HEK293 (cell line): ENCODE results near the gene TPD52L1.

Experiments used
- CTCF ChIA-PET: fragments of 350-600 bp; formaldehyde crosslinking; extraction: SDS; loops from one replicate; lab custom pipeline; 2021; ENCODE audit warnings: antibody characterized with exemption; lab: Yijun Ruan, JAX
- POLR2A ChIA-PET: fragments of 300-600 bp; formaldehyde crosslinking; extraction: SDS; loops from one replicate; lab custom pipeline; 2020; ENCODE audit warnings: antibody characterized with exemption, inconsistent platforms; lab: Yijun Ruan, JAX
- H3K27ac ChIP-seq: fragments of 200-500 bp; sonication (Bioruptor generic); 2 replicates; pipeline ENCODE4 v1.5.1; 2014; ENCODE audit warnings: low read depth, low read length, control low read depth, inconsistent platforms; ENCODE audit errors: extremely low read depth
- H3K36me3 ChIP-seq, 2 experiments: fragments of 200-500 bp in 1 of 2; sonication (Bioruptor generic) in 1 of 2; 1 replicate in 1 of 2; 2 replicates in 1 of 2; pipeline ENCODE4 v1.5.1; 2014 to 2017; ENCODE audit warnings: inconsistent platforms in 2 of 2, low read length in 2 of 2; ENCODE audit not compliant: control insufficient read depth in 2 of 2, insufficient read depth in 1 of 2
- H3K4me1 ChIP-seq: fragments of 200-500 bp; sonication (Bioruptor generic); 2 replicates; pipeline ENCODE4 v1.5.1; 2014; ENCODE audit warnings: mild to moderate bottlenecking, low read length, inconsistent platforms; ENCODE audit not compliant: control insufficient read depth, insufficient read depth
- H3K4me3 ChIP-seq: 2 replicates; pipeline ENCODE4 v1.5.1; 2011; ENCODE audit warnings: low read depth, mild to moderate bottlenecking, control low read depth, low read length, moderate library complexity
- H3K9me3 ChIP-seq: fragments of 200-500 bp; sonication (Bioruptor generic); 2 replicates; pipeline ENCODE4 v1.5.1; 2014; ENCODE audit warnings: low read depth, low read length, inconsistent platforms; ENCODE audit not compliant: control insufficient read depth, insufficient read depth
- GLI4 ChIP-seq: fragments of 450-650 bp; formaldehyde crosslinking; IDR thresholded peaks from 2 replicates; pipeline ENCODE4 v1.5.1; 2016; ENCODE audit warnings: missing biosample characterization, missing genetic modification characterization
- HOXD13 ChIP-seq: sonication (generic); formaldehyde crosslinking; IDR thresholded peaks from 2 replicates; pipeline ENCODE4 v1.8.0; 2022; ENCODE audit warnings: missing genetic modification reagents, borderline replicate concordance
- OSR2 ChIP-seq: fragments of 450-650 bp; formaldehyde crosslinking; IDR thresholded peaks from 2 replicates; pipeline ENCODE4 v1.5.1; 2016; ENCODE audit warnings: missing biosample characterization, missing genetic modification characterization
- RBAK ChIP-seq: fragments of 450-650 bp; formaldehyde crosslinking; IDR thresholded peaks from 2 replicates; pipeline ENCODE4 v1.5.1; 2016; ENCODE audit warnings: missing biosample characterization, missing genetic modification characterization
- REPIN1 ChIP-seq: fragments of 450-650 bp; formaldehyde crosslinking; IDR thresholded peaks from 2 replicates; pipeline ENCODE4 v1.5.1; 2017; ENCODE audit warnings: missing biosample characterization, missing genetic modification characterization, low read depth
- SP7 ChIP-seq: fragments of 450-650 bp; formaldehyde crosslinking; IDR thresholded peaks from 2 replicates; pipeline ENCODE4 v1.5.1; 2016; ENCODE audit warnings: missing biosample characterization, missing genetic modification characterization
- YY1 ChIP-seq: fragments of 450-650 bp; formaldehyde crosslinking; IDR thresholded peaks from 2 replicates; pipeline ENCODE4 v1.5.1; 2018; ENCODE audit warnings: missing biosample characterization, missing genetic modification characterization
- ZNF114 ChIP-seq: fragments of 450-650 bp; formaldehyde crosslinking; IDR thresholded peaks from 2 replicates; pipeline ENCODE4 v1.5.0; 2017; ENCODE audit warnings: missing biosample characterization, missing genetic modification characterization
- ZNF132 ChIP-seq: fragments of 450-650 bp; formaldehyde crosslinking; IDR thresholded peaks from 2 replicates; pipeline ENCODE4 v1.5.1; 2017; ENCODE audit warnings: missing biosample characterization, missing genetic modification characterization, borderline replicate concordance
- ZNF155 ChIP-seq: fragments of 450-650 bp; formaldehyde crosslinking; IDR thresholded peaks from 2 replicates; pipeline ENCODE4 v1.5.1; 2016; ENCODE audit warnings: missing biosample characterization, missing genetic modification characterization
- ZNF16 ChIP-seq: fragments of 450-650 bp; formaldehyde crosslinking; IDR thresholded peaks from 2 replicates; pipeline ENCODE4 v1.5.1; 2016; ENCODE audit warnings: low read depth, missing biosample characterization, missing genetic modification characterization
- ZNF184 ChIP-seq: fragments of 450-650 bp; IDR thresholded peaks from 2 replicates; pipeline ENCODE4 v1.5.1; 2018; ENCODE audit warnings: missing biosample characterization, mild to moderate bottlenecking, missing genetic modification characterization
- ZNF23 ChIP-seq: fragments of 450-650 bp; formaldehyde crosslinking; IDR thresholded peaks from 2 replicates; pipeline ENCODE4 v1.5.1; 2016; ENCODE audit warnings: missing biosample characterization, missing genetic modification characterization, borderline replicate concordance
- ZNF514 ChIP-seq: fragments of 450-650 bp; formaldehyde crosslinking; IDR thresholded peaks from 2 replicates; pipeline ENCODE4 v1.5.1; 2016; ENCODE audit warnings: missing biosample characterization, missing genetic modification characterization
- ZNF558 ChIP-seq: fragments of 450-650 bp; formaldehyde crosslinking; IDR thresholded peaks from 2 replicates; pipeline ENCODE4 v1.5.1; 2016; ENCODE audit warnings: missing biosample characterization, missing genetic modification characterization
- ZNF561 ChIP-seq: fragments of 450-650 bp; IDR thresholded peaks from 2 replicates; pipeline ENCODE4 v1.5.1; 2018; ENCODE audit warnings: missing biosample characterization, missing genetic modification characterization, borderline replicate concordance
- ZNF629 ChIP-seq: fragments of 450-650 bp; formaldehyde crosslinking; IDR thresholded peaks from 2 replicates; pipeline ENCODE4 v1.5.1; 2017; ENCODE audit warnings: missing biosample characterization, missing genetic modification characterization
- ZSCAN30 ChIP-seq: fragments of 450-650 bp; IDR thresholded peaks from 2 replicates; pipeline ENCODE4 v1.5.1; 2018; ENCODE audit warnings: missing biosample characterization, mild to moderate bottlenecking, missing genetic modification characterization, moderate library complexity
- TF ChIP-seq, protein P1 (sequence below): fragments of 450-650 bp; formaldehyde crosslinking; IDR thresholded peaks from 2 replicates; pipeline ENCODE4 v1.5.1; 2016; ENCODE audit warnings: missing biosample characterization, missing genetic modification characterization
- TF ChIP-seq, protein P2 (sequence below): fragments of 450-650 bp; formaldehyde crosslinking; IDR thresholded peaks from 2 replicates; pipeline ENCODE4 v1.5.1; 2016; ENCODE audit warnings: missing biosample characterization, missing genetic modification characterization, low read depth
- TF ChIP-seq, protein P3 (sequence below): fragments of 450-650 bp; formaldehyde crosslinking; IDR thresholded peaks from 2 replicates; pipeline ENCODE4 v1.5.1; 2016; ENCODE audit warnings: missing biosample characterization, missing genetic modification characterization, borderline replicate concordance
- TF ChIP-seq, protein P4 (sequence below): fragments of 450-650 bp; formaldehyde crosslinking; IDR thresholded peaks from 2 replicates; pipeline ENCODE4 v1.5.1; 2017; ENCODE audit warnings: missing biosample characterization, missing genetic modification characterization
- TF ChIP-seq, protein P5 (sequence below): fragments of 450-650 bp; formaldehyde crosslinking; IDR thresholded peaks from 2 replicates; pipeline ENCODE4 v1.5.1; 2016; ENCODE audit warnings: missing biosample characterization, missing genetic modification characterization
- TF ChIP-seq, protein P6 (sequence below): fragments of 450-650 bp; formaldehyde crosslinking; IDR thresholded peaks from 2 replicates; pipeline ENCODE4 v1.5.1; 2016; ENCODE audit warnings: missing biosample characterization, missing genetic modification characterization, low read depth

The TPD52L1 gene

DNA sequence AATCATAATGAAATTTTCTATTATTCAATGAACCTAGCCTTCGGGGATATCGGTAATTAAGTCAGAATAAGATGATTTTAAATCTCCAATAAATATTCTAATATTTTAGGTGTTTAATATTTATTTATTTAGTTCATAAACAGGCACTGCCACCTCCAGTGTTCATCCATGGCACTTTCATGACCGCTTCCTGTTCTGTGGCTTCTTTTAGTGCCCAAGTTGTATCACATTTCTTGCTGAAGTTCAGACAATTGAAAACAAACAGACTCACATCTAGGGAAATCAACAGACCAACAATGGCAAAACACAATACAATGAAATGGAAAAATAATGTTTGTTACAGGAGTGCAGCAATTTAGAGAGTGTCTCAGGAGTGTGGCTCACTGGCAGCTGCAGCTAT lies 122.2 kb downstream of the TPD52L1 start:
- ChIA-PET CTCF (no interaction called here), POLR2A (no interaction called here)
- H3K4me1 ChIP-seq: 0 out of 2 replicates have a peak, but pooled peaks cover 4% of the 10 kb centered on the region
- no peaks in the 10 kb centered on the region for H3K9me3 ChIP-seq
- H3K27ac ChIP-seq: no peak overlapping the region
- H3K36me3 ChIP-seq: peaks cover 0 to 90% of the 10 kb centered on the region in 2 experiments; a peak in 2 of 3 replicates
- TF ChIP-seq, protein P1, sequence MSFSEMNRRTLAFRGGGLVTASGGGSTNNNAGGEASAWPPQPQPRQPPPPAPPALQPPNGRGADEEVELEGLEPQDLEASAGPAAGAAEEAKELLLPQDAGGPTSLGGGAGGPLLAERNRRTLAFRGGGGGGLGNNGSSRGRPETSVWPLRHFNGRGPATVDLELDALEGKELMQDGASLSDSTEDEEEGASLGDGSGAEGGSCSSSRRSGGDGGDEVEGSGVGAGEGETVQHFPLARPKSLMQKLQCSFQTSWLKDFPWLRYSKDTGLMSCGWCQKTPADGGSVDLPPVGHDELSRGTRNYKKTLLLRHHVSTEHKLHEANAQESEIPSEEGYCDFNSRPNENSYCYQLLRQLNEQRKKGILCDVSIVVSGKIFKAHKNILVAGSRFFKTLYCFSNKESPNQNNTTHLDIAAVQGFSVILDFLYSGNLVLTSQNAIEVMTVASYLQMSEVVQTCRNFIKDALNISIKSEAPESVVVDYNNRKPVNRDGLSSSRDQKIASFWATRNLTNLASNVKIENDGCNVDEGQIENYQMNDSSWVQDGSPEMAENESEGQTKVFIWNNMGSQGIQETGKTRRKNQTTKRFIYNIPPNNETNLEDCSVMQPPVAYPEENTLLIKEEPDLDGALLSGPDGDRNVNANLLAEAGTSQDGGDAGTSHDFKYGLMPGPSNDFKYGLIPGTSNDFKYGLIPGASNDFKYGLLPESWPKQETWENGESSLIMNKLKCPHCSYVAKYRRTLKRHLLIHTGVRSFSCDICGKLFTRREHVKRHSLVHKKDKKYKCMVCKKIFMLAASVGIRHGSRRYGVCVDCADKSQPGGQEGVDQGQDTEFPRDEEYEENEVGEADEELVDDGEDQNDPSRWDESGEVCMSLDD (tag by site-specific recombination): no peak
- TF ChIP-seq, protein P2, sequence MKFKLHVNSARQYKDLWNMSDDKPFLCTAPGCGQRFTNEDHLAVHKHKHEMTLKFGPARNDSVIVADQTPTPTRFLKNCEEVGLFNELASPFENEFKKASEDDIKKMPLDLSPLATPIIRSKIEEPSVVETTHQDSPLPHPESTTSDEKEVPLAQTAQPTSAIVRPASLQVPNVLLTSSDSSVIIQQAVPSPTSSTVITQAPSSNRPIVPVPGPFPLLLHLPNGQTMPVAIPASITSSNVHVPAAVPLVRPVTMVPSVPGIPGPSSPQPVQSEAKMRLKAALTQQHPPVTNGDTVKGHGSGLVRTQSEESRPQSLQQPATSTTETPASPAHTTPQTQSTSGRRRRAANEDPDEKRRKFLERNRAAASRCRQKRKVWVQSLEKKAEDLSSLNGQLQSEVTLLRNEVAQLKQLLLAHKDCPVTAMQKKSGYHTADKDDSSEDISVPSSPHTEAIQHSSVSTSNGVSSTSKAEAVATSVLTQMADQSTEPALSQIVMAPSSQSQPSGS (tag by site-specific recombination): no peak
- TF ChIP-seq ZSCAN30 (tag by site-specific recombination) (no peak), YY1 (no peak), SP7 (tag by site-specific recombination) (no peak), ZNF629 (tag by site-specific recombination) (no peak), ZNF561 (tag by site-specific recombination) (no peak), RBAK (tag by site-specific recombination) (no peak), REPIN1 (tag by site-specific recombination) (no peak), ZNF132 (tag by site-specific recombination) (no peak), ZNF16 (tag by site-specific recombination) (no peak), ZNF23 (tag by site-specific recombination) (no peak), ZNF514 (tag by site-specific recombination) (no peak), OSR2 (tag by site-specific recombination) (no peak), ZNF184 (no peak), HOXD13 (CRISPR knock-in tag) (no peak), ZNF155 (no peak)
- TF ChIP-seq, protein P3, sequence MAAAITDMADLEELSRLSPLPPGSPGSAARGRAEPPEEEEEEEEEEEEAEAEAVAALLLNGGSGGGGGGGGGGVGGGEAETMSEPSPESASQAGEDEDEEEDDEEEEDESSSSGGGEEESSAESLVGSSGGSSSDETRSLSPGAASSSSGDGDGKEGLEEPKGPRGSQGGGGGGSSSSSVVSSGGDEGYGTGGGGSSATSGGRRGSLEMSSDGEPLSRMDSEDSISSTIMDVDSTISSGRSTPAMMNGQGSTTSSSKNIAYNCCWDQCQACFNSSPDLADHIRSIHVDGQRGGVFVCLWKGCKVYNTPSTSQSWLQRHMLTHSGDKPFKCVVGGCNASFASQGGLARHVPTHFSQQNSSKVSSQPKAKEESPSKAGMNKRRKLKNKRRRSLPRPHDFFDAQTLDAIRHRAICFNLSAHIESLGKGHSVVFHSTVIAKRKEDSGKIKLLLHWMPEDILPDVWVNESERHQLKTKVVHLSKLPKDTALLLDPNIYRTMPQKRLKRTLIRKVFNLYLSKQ: no peak
- TF ChIP-seq, protein P4, sequence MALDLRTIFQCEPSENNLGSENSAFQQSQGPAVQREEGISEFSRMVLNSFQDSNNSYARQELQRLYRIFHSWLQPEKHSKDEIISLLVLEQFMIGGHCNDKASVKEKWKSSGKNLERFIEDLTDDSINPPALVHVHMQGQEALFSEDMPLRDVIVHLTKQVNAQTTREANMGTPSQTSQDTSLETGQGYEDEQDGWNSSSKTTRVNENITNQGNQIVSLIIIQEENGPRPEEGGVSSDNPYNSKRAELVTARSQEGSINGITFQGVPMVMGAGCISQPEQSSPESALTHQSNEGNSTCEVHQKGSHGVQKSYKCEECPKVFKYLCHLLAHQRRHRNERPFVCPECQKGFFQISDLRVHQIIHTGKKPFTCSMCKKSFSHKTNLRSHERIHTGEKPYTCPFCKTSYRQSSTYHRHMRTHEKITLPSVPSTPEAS (tag by site-specific recombination): no peak
- no peak overlapping the region for H3K4me3 ChIP-seq

DNA sequence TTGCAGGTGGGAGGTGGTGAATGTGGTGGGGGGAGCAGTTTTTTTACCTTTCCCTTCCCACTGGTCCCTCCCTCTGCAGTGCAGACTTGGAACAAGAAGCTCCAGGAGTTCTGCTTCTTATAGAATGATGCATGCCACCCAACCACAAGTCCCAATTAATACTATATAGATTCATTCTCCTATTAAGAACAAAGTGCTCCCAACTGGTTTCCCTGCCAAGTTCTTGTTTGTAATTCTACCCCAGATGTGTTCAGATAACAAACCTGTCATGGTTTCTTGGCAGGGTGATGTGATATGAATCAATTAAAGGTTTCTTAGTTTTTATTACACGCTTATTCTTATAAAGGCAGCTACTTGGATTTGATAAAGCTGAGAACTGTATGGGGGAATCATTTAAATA lies 124.3 kb downstream of the TPD52L1 start:
- Histone ChIP-seq H3K4me3 (no peak overlapping the region), H3K27ac (no peak overlapping the region), H3K36me3 (peaks cover 0 to 86% of the 10 kb centered on the region in 2 experiments; a peak in 2 of 3 replicates), H3K9me3 (no peaks in the 10 kb centered on the region), H3K4me1 (0 out of 2 replicates have a peak, but pooled peaks cover 4% of the 10 kb centered on the region)
- POLR2A ChIA-PET: no interaction called here
- CTCF ChIA-PET: interaction anchor here (0.5 to 0.7 kb wide), 2 partner anchors 27 to 170 kb away, joined by 3 read pairs; no protein-coding TSS in a partner anchor
- no peak for TF ChIP-seq GLI4 (tag by site-specific recombination)
- TF ChIP-seq, protein P5, sequence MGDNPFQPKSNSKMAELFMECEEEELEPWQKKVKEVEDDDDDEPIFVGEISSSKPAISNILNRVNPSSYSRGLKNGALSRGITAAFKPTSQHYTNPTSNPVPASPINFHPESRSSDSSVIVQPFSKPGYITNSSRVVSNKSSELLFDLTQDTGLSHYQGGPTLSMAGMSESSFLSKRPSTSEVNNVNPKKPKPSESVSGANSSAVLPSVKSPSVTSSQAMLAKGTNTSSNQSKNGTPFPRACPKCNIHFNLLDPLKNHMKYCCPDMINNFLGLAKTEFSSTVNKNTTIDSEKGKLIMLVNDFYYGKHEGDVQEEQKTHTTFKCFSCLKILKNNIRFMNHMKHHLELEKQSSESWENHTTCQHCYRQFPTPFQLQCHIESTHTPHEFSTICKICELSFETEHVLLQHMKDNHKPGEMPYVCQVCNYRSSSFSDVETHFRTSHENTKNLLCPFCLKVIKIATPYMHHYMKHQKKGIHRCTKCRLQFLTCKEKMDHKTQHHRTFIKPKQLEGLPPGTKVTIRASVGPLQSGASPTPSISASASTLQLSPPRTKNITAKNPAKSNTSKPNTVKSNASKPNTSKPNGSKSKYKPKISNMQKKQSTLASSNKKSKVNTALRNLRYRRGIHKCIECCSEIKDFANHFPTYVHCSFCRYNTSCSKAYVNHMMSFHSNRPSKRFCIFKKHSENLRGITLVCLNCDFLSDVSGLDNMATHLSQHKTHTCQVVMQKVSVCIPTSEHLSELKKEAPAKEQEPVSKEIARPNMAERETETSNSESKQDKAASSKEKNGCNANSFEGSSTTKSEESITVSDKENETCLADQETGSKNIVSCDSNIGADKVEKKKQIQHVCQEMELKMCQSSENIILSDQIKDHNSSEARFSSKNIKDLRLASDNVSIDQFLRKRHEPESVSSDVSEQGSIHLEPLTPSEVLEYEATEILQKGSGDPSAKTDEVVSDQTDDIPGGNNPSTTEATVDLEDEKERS (tag by site-specific recombination): no peak
- TF ChIP-seq ZNF558 (tag by site-specific recombination): peak; percentile 69; the same call in 1 of the 2 replicates
- TF ChIP-seq, protein P6, sequence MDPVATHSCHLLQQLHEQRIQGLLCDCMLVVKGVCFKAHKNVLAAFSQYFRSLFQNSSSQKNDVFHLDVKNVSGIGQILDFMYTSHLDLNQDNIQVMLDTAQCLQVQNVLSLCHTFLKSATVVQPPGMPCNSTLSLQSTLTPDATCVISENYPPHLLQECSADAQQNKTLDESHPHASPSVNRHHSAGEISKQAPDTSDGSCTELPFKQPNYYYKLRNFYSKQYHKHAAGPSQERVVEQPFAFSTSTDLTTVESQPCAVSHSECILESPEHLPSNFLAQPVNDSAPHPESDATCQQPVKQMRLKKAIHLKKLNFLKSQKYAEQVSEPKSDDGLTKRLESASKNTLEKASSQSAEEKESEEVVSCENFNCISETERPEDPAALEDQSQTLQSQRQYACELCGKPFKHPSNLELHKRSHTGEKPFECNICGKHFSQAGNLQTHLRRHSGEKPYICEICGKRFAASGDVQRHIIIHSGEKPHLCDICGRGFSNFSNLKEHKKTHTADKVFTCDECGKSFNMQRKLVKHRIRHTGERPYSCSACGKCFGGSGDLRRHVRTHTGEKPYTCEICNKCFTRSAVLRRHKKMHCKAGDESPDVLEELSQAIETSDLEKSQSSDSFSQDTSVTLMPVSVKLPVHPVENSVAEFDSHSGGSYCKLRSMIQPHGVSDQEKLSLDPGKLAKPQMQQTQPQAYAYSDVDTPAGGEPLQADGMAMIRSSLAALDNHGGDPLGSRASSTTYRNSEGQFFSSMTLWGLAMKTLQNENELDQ (tag by site-specific recombination): no peak
- TF ChIP-seq ZNF114 (tag by site-specific recombination): no peak
